ENCODE results near the gene ATP8B3.
"Not testable (repeated sequence)": the region's sequence is repeated elsewhere in the genome, so short reads cannot be mapped to it uniquely, and the experiment has no call there.

The ATP8B3 gene

DNA sequence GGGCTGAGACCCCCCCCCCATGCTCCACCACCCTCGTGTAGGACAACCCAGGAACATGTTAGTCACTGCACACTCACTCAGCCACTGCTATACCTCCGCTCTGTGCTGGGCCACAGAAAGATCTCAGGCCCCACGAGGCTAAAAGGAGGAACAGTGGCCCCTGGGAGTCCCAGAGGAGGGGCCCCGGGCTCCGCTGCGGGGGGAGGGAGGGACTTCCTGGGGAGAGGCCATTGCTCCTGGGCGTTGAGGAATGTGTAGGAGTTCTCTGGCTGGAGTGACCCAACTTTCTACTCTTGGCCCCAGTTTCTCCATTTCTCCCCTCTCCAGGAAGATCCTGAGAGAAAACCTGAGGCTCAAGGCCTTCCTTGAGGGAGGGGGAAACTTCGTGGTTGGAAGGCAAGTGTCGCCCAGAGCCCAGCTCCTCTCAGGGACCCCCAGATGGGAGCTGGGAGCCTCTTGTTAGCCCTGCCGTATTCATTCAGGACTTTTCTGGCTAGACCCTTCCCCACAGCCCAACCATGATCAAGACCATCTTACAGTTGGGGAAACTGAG, 45.2 kb downstream of the ATP8B3 start:
- no peak for DNase-seq

- DNase-seq, result no peak
Observed at GRCh38 chr19:1765904-1766799, 45.9 kb downstream of the ATP8B3 start.

DNA sequence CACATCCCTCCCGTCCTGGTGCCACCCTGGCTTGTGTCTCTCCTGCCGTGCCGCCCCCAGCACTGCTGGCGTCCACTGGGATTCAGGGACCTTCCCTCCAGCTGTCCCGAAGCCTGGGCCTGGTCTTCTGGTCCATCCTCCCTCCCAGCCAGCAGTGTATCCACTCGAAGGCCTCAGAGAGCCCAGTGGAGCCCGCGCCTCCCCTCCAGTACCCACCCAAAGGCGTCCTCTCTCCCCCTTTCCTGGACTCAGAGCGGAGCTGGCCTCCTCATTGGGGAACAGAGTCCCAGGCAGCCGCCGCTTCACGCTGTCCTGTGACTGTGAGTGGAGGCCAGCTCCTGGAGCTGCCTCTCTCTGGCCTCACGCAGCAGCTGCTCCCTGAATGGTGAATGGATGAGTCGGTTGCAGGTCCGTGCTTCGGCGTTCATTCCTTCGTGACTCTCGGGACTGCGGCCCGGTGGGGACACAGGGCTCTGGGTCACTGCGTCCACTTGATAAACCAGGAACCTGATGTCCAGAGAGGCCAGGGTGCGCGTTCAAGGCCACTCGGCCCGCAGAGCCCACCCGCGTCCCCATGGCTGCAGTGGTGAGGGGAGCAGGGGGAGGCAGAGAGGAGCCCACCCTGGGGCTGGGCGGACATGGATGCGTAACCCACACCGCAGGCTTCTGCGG, 46.7 kb downstream of the ATP8B3 start:
- DNase-seq, result no peak

DNA sequence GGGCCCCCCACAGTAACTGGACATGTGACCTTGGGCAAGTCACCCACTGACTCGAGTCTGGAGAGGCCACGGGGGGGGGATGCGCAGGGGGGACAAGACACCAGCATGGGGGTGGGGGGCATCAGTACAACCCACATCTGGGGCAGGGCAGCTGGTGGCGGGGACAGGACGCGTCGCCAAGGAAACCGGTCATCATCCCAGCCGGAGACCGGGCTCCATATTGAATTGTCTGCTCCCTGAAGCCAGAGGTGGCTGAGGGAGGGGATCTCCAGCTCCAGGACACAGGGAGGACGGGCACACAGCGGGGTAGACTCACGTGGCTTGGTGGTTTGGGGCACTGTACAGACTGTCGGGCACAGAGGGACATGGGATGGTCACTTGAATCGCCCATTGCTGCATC, 47.3 kb downstream of the ATP8B3 start:
- DNase-seq, result no peak

- DNase-seq, result no peak
Observed at GRCh38 chr19:1763648-1764639, 48.1 kb downstream of the ATP8B3 start.

GRCh38 chr19:1762243-1763117, 49.6 kb downstream of the ATP8B3 start:
- DNase-seq, result no peak

GRCh38 chr19:1761528-1762242, 50.4 kb downstream of the ATP8B3 start:
- DNase-seq, result no peak

DNA sequence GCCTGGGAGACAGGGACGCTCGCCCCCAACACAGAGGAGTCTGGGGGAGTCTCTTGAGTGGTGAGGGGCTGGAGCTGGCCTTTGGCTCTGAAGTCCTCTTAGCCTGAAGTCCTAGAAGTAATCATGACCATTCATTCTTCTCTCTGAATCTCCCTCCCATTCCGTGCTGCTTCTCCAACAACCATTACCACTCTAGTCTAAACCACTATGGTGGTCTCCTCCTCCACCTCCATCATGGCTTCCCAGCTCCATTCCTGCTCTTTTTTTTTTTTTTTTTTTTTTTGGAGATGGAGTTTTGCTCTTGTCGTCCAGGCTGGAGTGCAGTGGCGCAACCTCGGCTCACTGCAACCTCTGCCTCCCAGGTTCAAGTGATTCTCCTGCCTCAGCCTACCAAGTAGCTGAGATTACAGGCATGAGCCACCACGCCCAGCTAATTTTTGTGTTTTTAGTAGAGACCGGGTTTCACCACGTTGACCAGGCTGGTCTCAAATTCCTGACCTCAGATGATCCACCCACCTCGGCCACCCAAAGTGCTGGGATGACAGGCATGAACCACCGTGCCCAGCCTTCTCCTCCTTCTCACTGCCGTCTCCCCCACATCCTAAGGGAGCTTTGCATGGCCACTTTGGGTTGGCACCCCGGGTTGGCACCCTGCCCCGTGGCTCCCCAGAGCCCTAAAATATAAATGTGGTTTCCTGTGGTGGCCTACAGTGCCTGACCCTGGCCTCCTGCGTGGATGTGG, 51.1 kb downstream of the ATP8B3 start:
- not testable (repeated sequence) for DNase-seq

GRCh38 chr19:1760020-1760419, 52.1 kb downstream of the ATP8B3 start:
- no peak for DNase-seq

DNA sequence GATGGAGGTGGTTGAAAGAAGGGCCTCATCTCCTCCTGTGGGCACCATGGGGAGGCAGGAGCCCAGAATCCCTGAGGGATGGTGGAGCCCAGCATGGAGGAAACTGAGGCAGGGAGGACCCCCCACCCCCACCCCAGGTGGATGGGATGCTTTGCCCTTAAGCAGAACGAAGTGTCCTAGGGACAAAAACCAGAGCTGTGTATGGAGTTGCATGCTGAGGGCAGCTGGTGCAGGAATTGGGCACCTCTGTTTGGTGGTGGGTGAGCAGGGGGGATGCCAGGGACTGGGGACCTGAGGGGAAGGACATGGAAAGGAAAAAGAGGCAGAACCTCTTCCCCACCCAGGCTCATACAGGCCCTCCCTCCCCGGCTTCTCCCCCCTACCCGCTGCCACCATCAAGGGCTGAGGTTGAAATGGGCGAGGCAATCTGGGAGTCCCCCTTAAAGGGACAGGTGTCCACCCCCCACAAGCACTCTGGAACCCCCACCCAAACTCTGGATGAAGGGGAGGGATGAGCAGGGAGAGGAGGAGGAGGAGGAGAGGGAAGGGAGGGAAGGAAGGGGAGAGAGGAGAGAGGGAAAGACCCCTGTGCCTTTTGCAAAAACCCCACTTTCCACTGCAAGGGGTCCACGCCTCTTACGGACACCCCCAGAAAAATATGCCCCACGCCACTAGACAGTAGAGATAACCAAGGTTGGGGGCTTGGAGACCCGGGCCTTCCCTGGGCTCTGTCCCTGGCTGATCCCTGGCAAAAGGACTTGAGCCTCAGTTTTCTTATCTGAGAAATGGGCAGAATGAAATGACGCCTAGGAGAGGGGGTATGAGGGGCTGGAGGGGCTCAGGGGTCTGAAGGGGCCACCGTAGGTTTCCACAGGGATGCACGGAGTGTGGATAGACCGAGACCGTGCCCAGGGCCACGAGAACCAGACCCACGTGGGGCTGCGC, 52.8 kb downstream of the ATP8B3 start:
- DNase-seq, result no peak

DNA sequence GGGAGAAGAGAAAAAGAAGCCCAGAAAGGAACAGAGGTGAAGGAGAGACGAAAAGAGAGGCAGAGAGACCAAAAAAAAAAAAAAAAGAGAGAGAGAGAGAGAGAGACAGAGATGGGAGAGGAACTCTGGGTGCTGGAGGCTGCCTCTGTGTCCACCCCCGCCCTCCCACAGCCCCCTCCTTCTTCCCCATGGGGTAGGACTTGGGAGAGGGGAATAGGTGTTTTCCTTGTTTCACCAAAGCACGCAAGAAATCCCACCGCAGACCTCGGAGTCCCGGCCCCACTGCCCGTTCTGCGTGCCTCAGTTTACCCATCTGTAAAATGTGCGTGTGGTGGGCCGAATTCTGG, 53.9 kb downstream of the ATP8B3 start:
- DNase-seq, result no peak

DNA sequence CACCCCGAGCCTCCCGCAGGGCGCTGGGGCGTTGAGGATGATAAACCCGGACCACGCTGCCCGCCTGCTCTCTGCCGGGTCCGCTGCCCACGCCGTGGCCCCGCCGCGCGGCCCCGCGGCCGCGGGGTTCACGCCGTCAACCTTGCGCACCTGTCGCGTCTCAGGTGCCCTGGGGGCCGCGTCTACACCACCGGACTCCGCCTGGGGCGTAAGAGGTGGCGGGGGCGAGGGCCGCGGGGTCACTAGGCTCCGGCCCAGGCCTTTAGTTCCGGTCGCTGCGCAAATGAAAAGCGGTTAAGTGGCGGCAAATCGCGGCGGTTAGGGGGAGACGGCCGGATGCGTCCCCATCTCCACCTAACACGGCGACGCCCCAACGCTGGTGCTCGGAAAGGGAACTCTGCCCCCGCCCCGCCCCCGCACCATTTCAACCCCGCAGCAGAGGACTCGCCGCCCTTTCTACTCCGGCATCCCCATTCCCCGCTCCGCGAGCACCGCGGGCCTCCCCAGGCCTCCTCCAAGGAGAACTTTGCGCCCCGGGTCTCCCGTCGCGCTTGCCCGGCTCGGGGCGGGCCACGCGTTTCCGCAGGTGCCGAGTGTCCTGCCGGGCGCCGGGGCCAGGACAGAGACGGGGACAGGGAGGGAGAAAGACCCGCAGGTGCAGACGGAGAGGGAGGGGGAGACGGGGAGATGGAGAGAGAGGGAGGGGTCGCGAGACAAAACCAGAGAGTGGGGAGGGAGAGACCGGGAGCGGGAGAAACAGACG, 54.4 kb downstream of the ATP8B3 start:
- no peak for DNase-seq

GRCh38 chr19:1756705-1757465, 55.2 kb downstream of the ATP8B3 start:
- DNase-seq, result no peak

GRCh38 chr19:1756264-1756663, 55.8 kb downstream of the ATP8B3 start:
- no peak for DNase-seq

DNA sequence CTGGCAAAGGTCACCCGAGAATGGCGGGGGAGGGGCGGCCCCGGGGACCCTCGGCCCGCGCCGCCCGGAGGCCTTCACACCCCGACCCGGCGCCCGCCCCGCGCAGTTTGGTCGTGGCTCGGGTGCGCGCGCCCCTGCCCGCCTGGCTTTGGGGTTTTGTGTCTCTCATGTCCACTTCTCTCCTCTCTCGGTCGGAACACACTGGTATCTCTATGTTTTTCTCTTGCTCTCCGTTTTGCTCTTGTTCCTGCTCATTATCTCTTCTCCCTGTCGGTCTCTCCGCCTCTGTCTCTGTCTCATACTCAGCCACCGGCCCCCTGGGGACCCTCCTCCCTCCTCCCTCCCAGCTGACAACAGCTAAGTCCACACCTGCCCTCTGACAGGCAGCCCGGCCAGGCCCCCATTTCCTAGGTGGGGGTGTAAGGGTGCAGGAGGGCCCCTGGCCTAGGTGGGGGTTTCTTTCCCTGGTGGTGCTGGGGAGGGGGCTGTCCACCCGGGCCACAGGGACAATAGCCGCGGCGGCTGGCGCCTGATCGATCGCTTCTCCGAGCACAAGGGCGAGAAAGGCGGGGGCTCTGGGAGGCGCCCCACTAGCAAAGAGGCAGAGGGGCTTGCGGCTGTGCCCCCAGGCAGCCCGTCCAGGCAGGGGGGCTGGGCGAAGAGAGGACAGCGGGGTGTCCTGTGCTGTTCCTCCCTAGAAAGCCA, 56.5 kb downstream of the ATP8B3 start:
- DNase-seq, result no peak

DNA sequence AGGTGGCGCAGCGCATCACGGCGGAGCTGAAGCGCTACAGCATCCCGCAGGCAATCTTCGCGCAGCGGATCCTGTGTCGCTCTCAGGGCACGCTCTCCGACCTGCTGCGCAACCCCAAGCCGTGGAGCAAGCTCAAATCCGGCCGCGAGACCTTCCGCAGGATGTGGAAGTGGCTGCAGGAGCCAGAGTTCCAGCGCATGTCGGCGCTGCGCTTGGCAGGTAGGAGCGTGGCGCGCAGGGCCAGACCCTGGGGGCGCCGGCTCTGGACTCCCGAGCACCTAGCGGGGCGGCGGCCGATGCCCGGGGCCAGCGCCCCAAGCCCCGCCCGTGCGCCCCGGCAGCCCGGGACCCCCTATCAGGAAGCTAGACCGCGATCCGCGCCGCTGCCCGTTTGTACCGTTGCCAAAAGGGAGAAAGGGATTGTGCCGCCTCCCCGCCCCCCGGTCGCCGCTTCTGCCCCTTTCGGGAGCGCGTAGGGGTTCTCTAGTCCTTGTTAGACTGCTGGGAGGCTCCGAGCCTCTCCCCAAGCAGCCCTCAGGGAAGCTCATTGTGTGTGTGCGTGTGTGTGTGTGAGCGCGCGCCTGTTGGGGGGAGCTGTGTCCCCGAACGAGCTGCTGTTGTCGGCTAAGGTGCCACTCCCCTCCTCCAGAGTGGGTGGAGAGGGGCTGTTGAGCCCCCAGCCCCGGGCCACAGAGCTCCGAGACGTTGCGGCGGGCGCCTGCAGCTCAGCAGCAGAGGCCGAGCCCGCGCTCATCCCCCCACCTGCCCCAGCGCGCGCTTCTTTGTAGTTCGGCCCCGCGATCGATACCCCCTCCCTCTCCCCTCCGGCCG, 57.2 kb downstream of the ATP8B3 start:
- no peak for DNase-seq

All from stimulated activated CD4-positive, alpha-beta T cell treated with anti-CD3 and anti-CD28 coated beads, Interleukin-4, amount 100 ng/mL, for 1 hour (primary cell).